K562 (cell line): Measurements from ENCODE around the gene FBXO33. TPM values are rescaled to one million over a fixed set of nuclear protein-coding genes. Genes with fewer than 3 reads are reported as not detected.

Source experiments
- ARID4B ChIP-seq: sonication (generic); formaldehyde crosslinking; IDR thresholded peaks from 2 replicates; pipeline ENCODE4 v1.8.0; 2022; ENCODE audit warnings: mild to moderate bottlenecking, missing genetic modification reagents
- ATF7 ChIP-seq: fragments of 450-650 bp; IDR thresholded peaks from 2 replicates; pipeline ENCODE4 v1.7.1; 2014; ENCODE audit warnings: mild to moderate bottlenecking, moderate library complexity
- MECOM ChIP-seq: fragments of 250-450 bp; sonication (Bioruptor Pico); IDR thresholded peaks from 2 replicates; pipeline ENCODE4 v1.8.0; 2022; ENCODE audit warnings: inconsistent platforms
- MNT ChIP-seq, 2 experiments: fragments of 450-650 bp; conservative IDR thresholded peaks; 2 replicates each; pipeline ENCODE4 v1.6.1; 2017; ENCODE audit warnings: mild to moderate bottlenecking in 2 of 2, moderate library complexity in 2 of 2
- NFXL1 ChIP-seq: fragments of 450-650 bp; formaldehyde crosslinking; IDR thresholded peaks from 2 replicates; pipeline ENCODE4 v1.4.0; 2021; ENCODE audit warnings: mild to moderate bottlenecking
- NUFIP1 ChIP-seq: fragments of 450-650 bp; IDR thresholded peaks from 2 replicates; pipeline ENCODE4 v1.6.1; 2018; ENCODE audit not compliant: partially characterized antibody
- PBX2 ChIP-seq, 2 experiments: IDR thresholded peaks in 1 of 2; conservative IDR thresholded peaks in 1 of 2; 2 replicates each; pipeline ENCODE4 v1.6.1; 2016; ENCODE audit warnings: low read depth in 2 of 2, mild to moderate bottlenecking in 1 of 2, missing compliant biosample characterization in 1 of 2, missing genetic modification characterization in 1 of 2, moderate library complexity in 1 of 2
- SREBF1 ChIP-seq: fragments of 150-350 bp; IDR thresholded peaks from 2 replicates; pipeline ENCODE4 v1.6.1; 2014; ENCODE audit warnings: antibody characterized with exemption, low read depth, low read length, borderline replicate concordance
- polyA plus RNA-seq, 8 experiments: library from polyadenylated mRNA; depleted of rRNA in 4 of 8; stranded (reverse) in 5 of 8; unstranded in 3 of 8; fragments of >200 nt; fragmentation: Nextera tagmentation in 2 of 8; fragmentation: Illumina TruSeq in 1 of 8; extraction: Ambion mirVana in 2 of 8; extraction: Trizol in 1 of 8; gene quantifications; 2 replicates each; pipeline versions ENCODE4 v1.2.1 to v1.2.3, GENCODE V29; 2011 to 2014; ENCODE audit warnings: inconsistent platforms in 1 of 8, missing spikeins in 1 of 8
- total RNA-seq, 7 experiments: library from RNA; depleted of rRNA in 6 of 7; stranded (reverse); fragments of >200 nt in 6 of 7; fragmentation: Illumina TruSeq in 2 of 7; extraction: Trizol in 2 of 7; gene quantifications; 2 replicates each; pipeline versions ENCODE4 v1.2.1 to v1.2.3, GENCODE V29; 2011 to 2021; ENCODE audit warnings: low replicate concordance in 1 of 7
- TF ChIP-seq, protein P1 (sequence below), 2 experiments: fragments of 450-650 bp; formaldehyde crosslinking in 1 of 2; IDR thresholded peaks; 2 replicates each; pipeline versions ENCODE4 v1.4.0 to v1.6.1; 2014 to 2020; ENCODE audit warnings: mild to moderate bottlenecking in 2 of 2, borderline replicate concordance in 1 of 2, low read depth in 1 of 2

Gene FBXO33
- total and polyA plus RNA-seq, 9 of the 15 experiments (the other 6 are each of a cell fraction or from before 2014, with no cell fraction given) = 1.6 to 7.5 (median 5.0) TPM

- no peak for TF ChIP-seq ARID4B (CRISPR knock-in tag)
- TF ChIP-seq MNT (conservative IDR thresholded peaks at IDR 0.05) = peak; percentile 87 to 91
- no peak for TF ChIP-seq MECOM
- no peak for TF ChIP-seq PBX2 (CRISPR knock-in tag; IDR thresholded peaks at IDR 0.05; ENCODE audit: low read depth)
- no peak for TF ChIP-seq PBX2 (tag; conservative IDR thresholded peaks at IDR 0.05; ENCODE audit: low read depth)
- TF ChIP-seq NFXL1 (CRISPR knock-in tag) = no peak
- TF ChIP-seq, protein P1, sequence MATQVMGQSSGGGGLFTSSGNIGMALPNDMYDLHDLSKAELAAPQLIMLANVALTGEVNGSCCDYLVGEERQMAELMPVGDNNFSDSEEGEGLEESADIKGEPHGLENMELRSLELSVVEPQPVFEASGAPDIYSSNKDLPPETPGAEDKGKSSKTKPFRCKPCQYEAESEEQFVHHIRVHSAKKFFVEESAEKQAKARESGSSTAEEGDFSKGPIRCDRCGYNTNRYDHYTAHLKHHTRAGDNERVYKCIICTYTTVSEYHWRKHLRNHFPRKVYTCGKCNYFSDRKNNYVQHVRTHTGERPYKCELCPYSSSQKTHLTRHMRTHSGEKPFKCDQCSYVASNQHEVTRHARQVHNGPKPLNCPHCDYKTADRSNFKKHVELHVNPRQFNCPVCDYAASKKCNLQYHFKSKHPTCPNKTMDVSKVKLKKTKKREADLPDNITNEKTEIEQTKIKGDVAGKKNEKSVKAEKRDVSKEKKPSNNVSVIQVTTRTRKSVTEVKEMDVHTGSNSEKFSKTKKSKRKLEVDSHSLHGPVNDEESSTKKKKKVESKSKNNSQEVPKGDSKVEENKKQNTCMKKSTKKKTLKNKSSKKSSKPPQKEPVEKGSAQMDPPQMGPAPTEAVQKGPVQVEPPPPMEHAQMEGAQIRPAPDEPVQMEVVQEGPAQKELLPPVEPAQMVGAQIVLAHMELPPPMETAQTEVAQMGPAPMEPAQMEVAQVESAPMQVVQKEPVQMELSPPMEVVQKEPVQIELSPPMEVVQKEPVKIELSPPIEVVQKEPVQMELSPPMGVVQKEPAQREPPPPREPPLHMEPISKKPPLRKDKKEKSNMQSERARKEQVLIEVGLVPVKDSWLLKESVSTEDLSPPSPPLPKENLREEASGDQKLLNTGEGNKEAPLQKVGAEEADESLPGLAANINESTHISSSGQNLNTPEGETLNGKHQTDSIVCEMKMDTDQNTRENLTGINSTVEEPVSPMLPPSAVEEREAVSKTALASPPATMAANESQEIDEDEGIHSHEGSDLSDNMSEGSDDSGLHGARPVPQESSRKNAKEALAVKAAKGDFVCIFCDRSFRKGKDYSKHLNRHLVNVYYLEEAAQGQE (IDR thresholded peaks at IDR 0.05; ENCODE audit: borderline replicate concordance) = 0 out of 2 replicates have a peak, but pooled peaks have one; percentile 3
- TF ChIP-seq, protein P1 (CRISPR knock-in tag; IDR thresholded peaks at IDR 0.05; ENCODE audit: low read depth) = no peak
- peak; percentile 80; the same call in 1 of the 2 replicates for TF ChIP-seq SREBF1
- peak; percentile 54 for TF ChIP-seq NUFIP1
- peak; percentile 100 for TF ChIP-seq ATF7
Observed at GRCh38 chr14:39432179-39432618, at the start of gene FBXO33 (continued).
